ENCODE measurements around the gene TXNRD3.

GRCh38 chr3:126676919-126677705 lies 22.2 kb upstream of the TXNRD3 start:
- TF ChIP-seq POLR2A (IDR thresholded peaks at IDR 0.05; ENCODE audit: low read length): no peak
- TF ChIP-seq CTCF (IDR thresholded peaks at IDR 0.05): no peak
- TF ChIP-seq CHD2 (IDR thresholded peaks at IDR 0.05; ENCODE audit: low read length, partially characterized antibody): no peak
- no peak for TF ChIP-seq MAFK (IDR thresholded peaks at IDR 0.05; ENCODE audit: partially characterized antibody)
- no peak for TF ChIP-seq MAX (IDR thresholded peaks at IDR 0.05)
- no peak for TF ChIP-seq ELK1 (IDR thresholded peaks at IDR 0.05; ENCODE audit: low read depth, low read length)
- TF ChIP-seq RARB (CRISPR knock-in tag; IDR thresholded peaks at IDR 0.05): no peak
- no peak for TF ChIP-seq HDAC2 (IDR thresholded peaks at IDR 0.05)
- no peak for TF ChIP-seq POLR2AphosphoS2 (conservative IDR thresholded peaks at IDR 0.05; ENCODE audit: low read length)
- no peak for TF ChIP-seq RAD21 (conservative IDR thresholded peaks at IDR 0.05 in 1 of 2, IDR thresholded peaks at IDR 0.05 in 1 of 2)
- TF ChIP-seq CEBPB (IDR thresholded peaks at IDR 0.05): no peak
- no peak for TF ChIP-seq JUN (IDR thresholded peaks at IDR 0.05)
